GM19438 (cell line): ENCODE measurements around the gene MAPK1IP1L.
"Not testable (repeated sequence)": the region's sequence is repeated elsewhere in the genome, so short reads cannot be mapped to it uniquely, and the experiment has no call there.

ENCODE experiments used
- ATAC-seq: cut with Tn5 transposase; IDR thresholded peaks from one replicate; pipeline ENCODE4 v1.9.1; 2021; ENCODE audit warnings: low read depth; ENCODE audit not compliant: unreplicated experiment

Gene MAPK1IP1L

GRCh38 chr14:55051423-55052268 lies at the start of gene MAPK1IP1L:
Gene MAPK1IP1L (plus strand): TSS chr14:55051647. CDS start chr14:55061684, 10,037 bp downstream.
- ATAC-seq, result peak; percentile 88

- no peak for ATAC-seq
Observed at GRCh38 chr14:55005071-55005470, 46.4 kb upstream of the MAPK1IP1L start.

GRCh38 chr14:55015006-55015405 lies 36.4 kb upstream of the MAPK1IP1L start:
- no peak for ATAC-seq

GRCh38 chr14:55019968-55020554 lies 31.4 kb upstream of the MAPK1IP1L start:
- no peak for ATAC-seq

GRCh38 chr14:55024365-55024764 lies 27.1 kb upstream of the MAPK1IP1L start:
- ATAC-seq, result not testable (repeated sequence)

GRCh38 chr14:55025948-55026347 lies 25.5 kb upstream of the MAPK1IP1L start:
- no peak for ATAC-seq

GRCh38 chr14:55026441-55026792 lies 25.0 kb upstream of the MAPK1IP1L start:
- ATAC-seq, result no peak

- peak; percentile 96 for ATAC-seq
Observed at GRCh38 chr14:55026793-55027561, 24.5 kb upstream of the MAPK1IP1L start, which contains the start of the genes SOCS4 and WDHD1. Gene SOCS4 (plus strand): TSS chr14:55027236. CDS start chr14:55043042, 15,806 bp downstream. Gene WDHD1 (minus strand): TSS chr14:55027099. CDS start chr14:55026787, 312 bp downstream.

- no peak for ATAC-seq
Observed at GRCh38 chr14:55028066-55028465, 23.4 kb upstream of the MAPK1IP1L start.

GRCh38 chr14:55028476-55028875 lies 23.0 kb upstream of the MAPK1IP1L start:
- ATAC-seq, result no peak

- ATAC-seq, result no peak
Observed at GRCh38 chr14:55031190-55031589, 20.3 kb upstream of the MAPK1IP1L start.

GRCh38 chr14:55037995-55038394 lies 13.5 kb upstream of the MAPK1IP1L start:
- ATAC-seq, result not testable (repeated sequence)

GRCh38 chr14:55038708-55039107 lies 12.7 kb upstream of the MAPK1IP1L start:
- ATAC-seq, result no peak

- no peak for ATAC-seq
Observed at GRCh38 chr14:55043528-55043927, 7.9 kb upstream of the MAPK1IP1L start.

GRCh38 chr14:55045087-55045486 lies 6.4 kb upstream of the MAPK1IP1L start:
- ATAC-seq, result no peak

GRCh38 chr14:55047301-55048053 lies 4.0 kb upstream of the MAPK1IP1L start:
- ATAC-seq, result no peak

- no peak for ATAC-seq
Observed at GRCh38 chr14:55048900-55049436, 2.5 kb upstream of the MAPK1IP1L start.

GRCh38 chr14:55051165-55051422 lies 353 bp upstream of the MAPK1IP1L start:
- no peak for ATAC-seq

- ATAC-seq, result peak; percentile 8
Observed at GRCh38 chr14:55052269-55052930, 953 bp downstream of the MAPK1IP1L start.

- ATAC-seq, result no peak
Observed at GRCh38 chr14:55053018-55053417, 1.6 kb downstream of the MAPK1IP1L start.
